ENCODE measurements around the gene CCDC141. TPM values are rescaled to one million over a fixed set of nuclear protein-coding genes. Genes with fewer than 3 reads are reported as not detected.
"Not testable (repeated sequence)": the region's sequence is repeated elsewhere in the genome, so short reads cannot be mapped to it uniquely, and the experiment has no call there.

The CCDC141 gene
- total RNA-seq, 1 experiment from 2014 or later: 11.5 TPM

DNA sequence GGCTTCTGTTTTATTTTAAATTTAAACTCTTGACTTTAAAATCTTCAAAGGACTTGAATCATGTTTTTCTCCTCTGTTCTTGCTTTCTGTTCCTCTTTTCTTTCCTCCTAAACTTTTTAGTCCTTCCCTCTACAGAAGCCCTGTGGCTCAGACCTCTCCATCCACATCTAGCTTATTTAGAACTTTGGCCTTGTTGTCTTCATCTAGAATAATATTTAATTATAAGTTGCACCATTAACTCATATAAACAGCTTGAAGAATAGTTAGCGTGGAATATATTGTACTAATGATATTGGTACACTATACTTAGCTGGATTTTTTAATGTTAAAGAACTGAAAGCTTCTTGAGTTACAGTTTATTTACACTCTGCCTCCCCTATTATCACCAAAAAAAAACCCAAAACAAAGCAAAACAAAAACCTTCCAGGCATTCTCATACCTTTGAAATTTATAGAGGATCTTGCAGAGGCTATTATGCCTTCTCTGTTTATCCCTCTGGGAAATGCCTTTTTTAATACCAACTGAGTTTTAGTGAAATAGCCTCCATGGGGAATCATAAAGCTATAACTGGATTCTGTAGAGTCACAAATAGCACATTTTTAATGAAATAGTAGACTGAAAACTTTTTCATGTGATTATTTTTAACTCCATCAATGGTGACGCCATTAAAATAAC lies 9.2 kb upstream of the CCDC141 start:
- TF ChIP-seq, protein P1, sequence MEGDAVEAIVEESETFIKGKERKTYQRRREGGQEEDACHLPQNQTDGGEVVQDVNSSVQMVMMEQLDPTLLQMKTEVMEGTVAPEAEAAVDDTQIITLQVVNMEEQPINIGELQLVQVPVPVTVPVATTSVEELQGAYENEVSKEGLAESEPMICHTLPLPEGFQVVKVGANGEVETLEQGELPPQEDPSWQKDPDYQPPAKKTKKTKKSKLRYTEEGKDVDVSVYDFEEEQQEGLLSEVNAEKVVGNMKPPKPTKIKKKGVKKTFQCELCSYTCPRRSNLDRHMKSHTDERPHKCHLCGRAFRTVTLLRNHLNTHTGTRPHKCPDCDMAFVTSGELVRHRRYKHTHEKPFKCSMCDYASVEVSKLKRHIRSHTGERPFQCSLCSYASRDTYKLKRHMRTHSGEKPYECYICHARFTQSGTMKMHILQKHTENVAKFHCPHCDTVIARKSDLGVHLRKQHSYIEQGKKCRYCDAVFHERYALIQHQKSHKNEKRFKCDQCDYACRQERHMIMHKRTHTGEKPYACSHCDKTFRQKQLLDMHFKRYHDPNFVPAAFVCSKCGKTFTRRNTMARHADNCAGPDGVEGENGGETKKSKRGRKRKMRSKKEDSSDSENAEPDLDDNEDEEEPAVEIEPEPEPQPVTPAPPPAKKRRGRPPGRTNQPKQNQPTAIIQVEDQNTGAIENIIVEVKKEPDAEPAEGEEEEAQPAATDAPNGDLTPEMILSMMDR (IDR thresholded peaks at IDR 0.05; ENCODE audit: insufficient read depth in 1 of 2, low read depth in 1 of 2, low read length in 1 of 2, severe bottlenecking in 1 of 2, unreplicated experiment in 1 of 2): no peak
- Histone ChIP-seq H3K4me1 (peaks cover 26% of the 10 kb centered on the region), H3K9me3 (no peaks in the 10 kb centered on the region), H3K36me3 (ENCODE audit: control insufficient read depth, insufficient read depth, low read length) (no peaks in the 10 kb centered on the region; the same call in 1 of the 2 replicates), H3K4me3 (ENCODE audit: low read depth, low read length) (no peak overlapping the region), H3K27me3 (replicated peaks; ENCODE audit: control insufficient read depth, insufficient read depth, low read length) (no peaks in the 10 kb centered on the region)
- Mint-ChIP-seq H3K27me3 (ENCODE audit: insufficient read depth, unreplicated experiment) (no peaks in the 10 kb centered on the region), H3K4me1 (ENCODE audit: low read depth, unreplicated experiment) (peaks cover 21% of the 10 kb centered on the region), H3K4me3 (ENCODE audit: unreplicated experiment) (peak overlapping the region; percentile 41), H3K36me3 (ENCODE audit: insufficient read depth, unreplicated experiment) (peaks cover 4% of the 10 kb centered on the region), H3K27ac (ENCODE audit: unreplicated experiment) (peak overlapping the region; percentile 93), H3K9me3 (ENCODE audit: unreplicated experiment) (peaks cover 19% of the 10 kb centered on the region)
- DNase-seq: no peak
- POLR2A ChIA-PET: no interaction called here
- CTCF ChIA-PET: no interaction called here
- TSS peak; percentile 91 for BruUV-seq (replicated peaks)
- intact Hi-C loops (cut with micrococcal nuclease; ENCODE audit: unreplicated experiment): no loop called here

DNA sequence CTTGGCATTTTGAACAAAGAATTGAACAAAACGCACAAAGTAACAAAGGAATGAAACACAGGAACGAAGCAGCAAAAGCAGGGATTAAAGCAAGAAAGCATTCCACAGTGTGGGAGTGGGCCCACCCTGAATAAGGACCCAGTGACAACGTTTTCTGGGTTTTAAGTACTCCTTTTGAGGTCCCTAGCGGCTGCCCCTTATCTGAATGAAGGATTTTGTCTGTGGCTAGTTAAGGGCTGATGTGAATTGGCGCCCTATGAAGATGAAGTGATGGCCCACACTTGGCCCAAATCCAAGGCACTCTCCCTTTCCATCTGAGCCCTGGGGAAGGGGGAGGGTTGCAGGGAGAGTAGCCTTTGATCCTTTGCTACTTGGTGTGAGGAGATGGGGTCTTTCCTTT lies 7.8 kb upstream of the CCDC141 start:
- Mint-ChIP-seq H3K36me3 (ENCODE audit: insufficient read depth, unreplicated experiment) (peaks cover 4% of the 10 kb centered on the region), H3K27me3 (ENCODE audit: insufficient read depth, unreplicated experiment) (no peaks in the 10 kb centered on the region), H3K9me3 (ENCODE audit: unreplicated experiment) (peaks cover 19% of the 10 kb centered on the region), H3K27ac (ENCODE audit: unreplicated experiment) (peak overlapping the region; percentile 93), H3K4me1 (ENCODE audit: low read depth, unreplicated experiment) (peaks cover 21% of the 10 kb centered on the region), H3K4me3 (ENCODE audit: unreplicated experiment) (no peak overlapping the region)
- Histone ChIP-seq H3K4me3 (ENCODE audit: low read depth, low read length) (no peak overlapping the region), H3K9me3 (no peaks in the 10 kb centered on the region), H3K4me1 (peaks cover 26% of the 10 kb centered on the region), H3K36me3 (ENCODE audit: control insufficient read depth, insufficient read depth, low read length) (no peaks in the 10 kb centered on the region; the same call in 1 of the 2 replicates), H3K27me3 (replicated peaks; ENCODE audit: control insufficient read depth, insufficient read depth, low read length) (no peaks in the 10 kb centered on the region)
- TF ChIP-seq, protein P1 (IDR thresholded peaks at IDR 0.05; ENCODE audit: insufficient read depth in 1 of 2, low read depth in 1 of 2, low read length in 1 of 2, severe bottlenecking in 1 of 2, unreplicated experiment in 1 of 2): no peak
- no peak for DNase-seq
- CTCF ChIA-PET: no interaction called here
- POLR2A ChIA-PET: interaction anchor here (0.9 kb wide), 1 partner anchor 8 kb away, joined by 4 read pairs; the partner anchor contains the start of gene CCDC141
- intact Hi-C loops (cut with micrococcal nuclease; ENCODE audit: unreplicated experiment): loop anchor here (1.0 kb wide), 1 partner anchor 7 kb away; the partner anchor contains the start of gene CCDC141
- BruUV-seq (replicated peaks): no TSS peak

DNA sequence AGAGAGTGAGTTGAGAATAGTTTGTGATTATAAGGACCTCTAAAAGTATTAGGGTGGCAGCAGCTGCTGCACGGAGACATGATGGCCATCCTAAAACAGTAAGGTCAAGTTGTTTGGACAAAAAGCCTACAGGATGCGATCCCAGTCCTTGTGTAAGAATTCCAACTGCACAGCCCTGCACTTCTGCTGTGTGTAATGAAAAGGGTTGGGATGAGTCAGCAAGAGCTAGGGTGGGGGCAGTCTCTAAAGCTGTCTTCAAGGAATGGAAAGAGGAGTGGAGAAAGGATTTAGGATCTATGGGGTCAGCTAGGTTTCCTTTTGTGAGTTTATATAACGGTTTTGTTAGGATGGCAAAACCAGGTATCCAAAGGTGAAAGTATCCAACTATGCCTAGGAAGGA lies 3.6 kb upstream of the CCDC141 start:
- POLR2A ChIA-PET; DNase-seq; H3K9me3 Mint-ChIP-seq (ENCODE audit: unreplicated experiment); BruUV-seq (replicated peaks); H3K4me3 ChIP-seq (ENCODE audit: low read depth, low read length); H3K9me3 ChIP-seq; H3K27me3 ChIP-seq (replicated peaks; ENCODE audit: control insufficient read depth, insufficient read depth, low read length); H3K27ac Mint-ChIP-seq (ENCODE audit: unreplicated experiment); H3K36me3 ChIP-seq (ENCODE audit: control insufficient read depth, insufficient read depth, low read length); H3K27me3 Mint-ChIP-seq (ENCODE audit: insufficient read depth, unreplicated experiment); H3K36me3 Mint-ChIP-seq (ENCODE audit: insufficient read depth, unreplicated experiment); H3K4me3 Mint-ChIP-seq (ENCODE audit: unreplicated experiment): not testable (repeated sequence)
- H3K4me1 ChIP-seq: peaks cover 30% of the 10 kb centered on the region
- H3K4me1 Mint-ChIP-seq (ENCODE audit: low read depth, unreplicated experiment): peaks cover 14% of the 10 kb centered on the region
- CTCF ChIA-PET: interaction anchor here (0.9 kb wide), 1 partner anchor 76 kb away, joined by 3 read pairs; no protein-coding TSS in a partner anchor
- intact Hi-C loops (cut with micrococcal nuclease; ENCODE audit: unreplicated experiment): loop anchor here (5.0 kb wide), 1 partner anchor 74 kb away; no protein-coding TSS in a partner anchor

Measured in Caco-2 (cell line).